Neural cell (in vitro differentiated cells): ENCODE measurements around the gene IER5L. TPM values are rescaled to one million over a fixed set of nuclear protein-coding genes. Genes with fewer than 3 reads are reported as not detected.
"Not testable (repeated sequence)": the region's sequence is repeated elsewhere in the genome, so short reads cannot be mapped to it uniquely, and the experiment has no call there.

Experiments
- H2AFZ ChIP-seq: fragments of 200-600, 300-800 bp; sonication (generic), shearing (Covaris generic); 2 replicates; pipeline ENCODE4 v1.6.0; 2014; ENCODE audit warnings: low read depth, mild to moderate bottlenecking, antibody characterized with exemption, low read length, moderate library complexity
- H3F3A ChIP-seq: fragments of 200-600 bp; shearing (Covaris generic); 2 replicates; pipeline ENCODE4 v1.6.1; 2016; ENCODE audit warnings: mild to moderate bottlenecking, moderate library complexity, mixed read lengths, antibody characterized with exemption, low read length; ENCODE audit not compliant: insufficient read depth, poor library complexity, severe bottlenecking
- H3K27ac ChIP-seq: fragments of 200-600, 300-800 bp; sonication (generic), shearing (Covaris generic); 2 replicates; pipeline ENCODE4 v1.5.1; 2014; ENCODE audit warnings: mild to moderate bottlenecking, low read length, moderate library complexity
- H3K27me3 ChIP-seq: fragments of 300-800, 200-600 bp; sonication (generic), shearing (Covaris generic); 2 replicates; pipeline ENCODE4 v1.6.0; 2014; ENCODE audit warnings: mild to moderate bottlenecking, low read depth, low read length, moderate library complexity; ENCODE audit not compliant: insufficient read depth
- H3K36me3 ChIP-seq: fragments of 300-800, 200-600 bp; sonication (generic), shearing (Covaris generic); 2 replicates; pipeline ENCODE4 v1.5.1; 2014; ENCODE audit warnings: mild to moderate bottlenecking, antibody characterized with exemption, low read length, moderate library complexity; ENCODE audit not compliant: insufficient read depth
- H3K4me2 ChIP-seq: fragments of 300-800, 200-600 bp; sonication (generic), shearing (Covaris generic); 2 replicates; pipeline ENCODE4 v1.6.0; 2014; ENCODE audit warnings: mild to moderate bottlenecking, low read length
- H3K4me3 ChIP-seq: fragments of 300-800, 200-600 bp; sonication (generic), shearing (Covaris generic); 2 replicates; pipeline ENCODE4 v1.5.1; 2014; ENCODE audit warnings: mild to moderate bottlenecking, low read length, moderate library complexity
- H3K79me2 ChIP-seq: fragments of 200-600 bp; shearing (Covaris generic); replicated peaks from 2 replicates; pipeline ENCODE4 v1.6.0; 2014; ENCODE audit warnings: mild to moderate bottlenecking, low read length, moderate library complexity; ENCODE audit not compliant: insufficient read depth
- H3K9ac ChIP-seq: fragments of 300-800, 200-600 bp; sonication (generic), shearing (Covaris generic); 2 replicates; pipeline ENCODE4 v1.6.1; 2016; ENCODE audit warnings: mild to moderate bottlenecking, low read length, mixed read lengths
- H3K9me2 ChIP-seq: fragments of 200-600 bp; shearing (Covaris generic); 2 replicates; pipeline ENCODE4 v1.6.1; 2016; ENCODE audit warnings: mild to moderate bottlenecking, low read length, mixed read lengths; ENCODE audit not compliant: insufficient read depth
- H3K9me3 ChIP-seq: fragments of 200-600, 300-800 bp; sonication (generic), shearing (Covaris generic); 2 replicates; pipeline ENCODE4 v1.6.1; 2016; ENCODE audit warnings: mild to moderate bottlenecking, mixed run types, low read length, moderate library complexity, mixed read lengths
- H4K20me1 ChIP-seq: fragments of 200-600 bp; shearing (Covaris generic); 2 replicates; pipeline ENCODE4 v1.6.1; 2016; ENCODE audit warnings: mild to moderate bottlenecking, mixed run types; ENCODE audit not compliant: insufficient read depth
- EP300 ChIP-seq: fragments of 450-650 bp; conservative IDR thresholded peaks from 2 replicates; pipeline ENCODE4 v1.6.1; 2014; ENCODE audit warnings: antibody characterized with exemption, mild to moderate bottlenecking, moderate library complexity; ENCODE audit not compliant: poor library complexity, severe bottlenecking
- EZH2 ChIP-seq: fragments of 200-600, 300-800 bp; shearing (Covaris generic), sonication (generic); IDR thresholded peaks from 2 replicates; pipeline ENCODE4 v1.6.1; 2014; ENCODE audit warnings: antibody characterized with exemption, low read length, borderline replicate concordance, mild to moderate bottlenecking; ENCODE audit not compliant: insufficient read depth, poor library complexity, severe bottlenecking
- MXI1 ChIP-seq: fragments of 450-650 bp; conservative IDR thresholded peaks from 2 replicates; pipeline ENCODE4 v1.6.1; 2014; ENCODE audit warnings: antibody characterized with exemption, mild to moderate bottlenecking; ENCODE audit not compliant: poor library complexity, severe bottlenecking
- POLR2AphosphoS5 ChIP-seq: IDR thresholded peaks from 2 replicates; pipeline ENCODE4 v1.6.1; 2012
- RAD21 ChIP-seq: fragments of 450-650 bp; conservative IDR thresholded peaks from 2 replicates; pipeline ENCODE4 v1.6.1; 2014; ENCODE audit warnings: antibody characterized with exemption, mild to moderate bottlenecking, moderate library complexity
- SMC3 ChIP-seq: fragments of 450-650 bp; conservative IDR thresholded peaks from 2 replicates; pipeline ENCODE4 v1.6.1; 2014; ENCODE audit warnings: antibody characterized with exemption, mild to moderate bottlenecking, moderate library complexity; ENCODE audit not compliant: poor library complexity
- TAF1 ChIP-seq: IDR thresholded peaks from 2 replicates; pipeline ENCODE4 v1.6.1; 2012; ENCODE audit warnings: low read depth
- polyA plus RNA-seq: library from polyadenylated mRNA; depleted of rRNA; stranded (reverse); fragments of >200 nt; gene quantifications from 2 replicates; pipeline ENCODE4 v1.2.3, GENCODE V29; 2014
- TF ChIP-seq, protein P1 (sequence below): fragments of 450-650 bp; IDR thresholded peaks from 2 replicates; pipeline ENCODE4 v1.5.1; 2014; ENCODE audit warnings: antibody characterized with exemption, mild to moderate bottlenecking, moderate library complexity; ENCODE audit not compliant: poor library complexity, severe bottlenecking
- TF ChIP-seq, protein P2 (sequence below): IDR thresholded peaks from 2 replicates; pipeline ENCODE4 v1.6.1; 2012; ENCODE audit warnings: borderline replicate concordance

The IER5L gene
- polyA plus RNA-seq, 1 donor from 2014 or later, result 20.8 TPM

DNA sequence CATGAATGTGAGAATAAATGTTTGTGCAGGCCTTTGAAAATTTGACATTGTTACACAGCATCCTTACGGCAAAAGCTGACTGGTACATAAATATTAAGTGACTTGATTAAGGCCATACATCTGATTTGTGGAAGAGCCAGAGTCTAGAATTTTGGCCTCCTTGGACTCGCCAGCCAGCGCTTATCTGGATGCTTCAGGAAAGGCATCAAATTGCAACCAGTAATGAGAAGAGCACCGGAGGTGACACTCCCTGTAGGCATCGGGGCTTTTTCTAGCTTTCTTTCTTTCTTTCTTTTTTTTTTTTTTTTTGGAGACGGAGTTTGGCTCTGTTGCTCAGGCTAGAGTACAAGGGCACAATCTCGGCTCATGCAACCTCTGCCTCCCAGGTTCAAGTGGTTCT, 13.2 kb upstream of the IER5L start:
- no peaks in the 10 kb centered on the region for H3F3A ChIP-seq
- H3K9me2 ChIP-seq, result no peaks in the 10 kb centered on the region

GRCh38 chr9:129189971-129190370, 11.9 kb upstream of the IER5L start:
- not testable (repeated sequence) for H4K20me1 ChIP-seq, H3K9me3 ChIP-seq, H3K79me2 ChIP-seq, H3K36me3 ChIP-seq, H3K27me3 ChIP-seq, H3F3A ChIP-seq, H2AFZ ChIP-seq, H3K9me2 ChIP-seq, H3K4me3 ChIP-seq, H3K4me2 ChIP-seq, H3K9ac ChIP-seq, H3K27ac ChIP-seq

More for the DNA sequence above, 13.2 kb upstream of the IER5L start:
- no peak overlapping the region for H3K4me3 ChIP-seq
- H3K36me3 ChIP-seq, result no peaks in the 10 kb centered on the region
- H3K27me3 ChIP-seq, result no peaks in the 10 kb centered on the region
- no peak overlapping the region for H3K9ac ChIP-seq
- H3K4me2 ChIP-seq, result no peak overlapping the region
- H3K9me3 ChIP-seq, result no peaks in the 10 kb centered on the region
- no peaks in the 10 kb centered on the region for H4K20me1 ChIP-seq
- H2AFZ ChIP-seq, result no peak overlapping the region
- H3K27ac ChIP-seq, result no peak overlapping the region
- H3K79me2 ChIP-seq, result no peaks in the 10 kb centered on the region
- no peak for TF ChIP-seq SMC3
- no peak for TF ChIP-seq RAD21
- TF ChIP-seq EP300, result no peak
- TF ChIP-seq, protein P1, sequence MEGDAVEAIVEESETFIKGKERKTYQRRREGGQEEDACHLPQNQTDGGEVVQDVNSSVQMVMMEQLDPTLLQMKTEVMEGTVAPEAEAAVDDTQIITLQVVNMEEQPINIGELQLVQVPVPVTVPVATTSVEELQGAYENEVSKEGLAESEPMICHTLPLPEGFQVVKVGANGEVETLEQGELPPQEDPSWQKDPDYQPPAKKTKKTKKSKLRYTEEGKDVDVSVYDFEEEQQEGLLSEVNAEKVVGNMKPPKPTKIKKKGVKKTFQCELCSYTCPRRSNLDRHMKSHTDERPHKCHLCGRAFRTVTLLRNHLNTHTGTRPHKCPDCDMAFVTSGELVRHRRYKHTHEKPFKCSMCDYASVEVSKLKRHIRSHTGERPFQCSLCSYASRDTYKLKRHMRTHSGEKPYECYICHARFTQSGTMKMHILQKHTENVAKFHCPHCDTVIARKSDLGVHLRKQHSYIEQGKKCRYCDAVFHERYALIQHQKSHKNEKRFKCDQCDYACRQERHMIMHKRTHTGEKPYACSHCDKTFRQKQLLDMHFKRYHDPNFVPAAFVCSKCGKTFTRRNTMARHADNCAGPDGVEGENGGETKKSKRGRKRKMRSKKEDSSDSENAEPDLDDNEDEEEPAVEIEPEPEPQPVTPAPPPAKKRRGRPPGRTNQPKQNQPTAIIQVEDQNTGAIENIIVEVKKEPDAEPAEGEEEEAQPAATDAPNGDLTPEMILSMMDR, result no peak
- TF ChIP-seq EZH2, result no peak
- TF ChIP-seq TAF1, result no peak
- TF ChIP-seq MXI1, result no peak
- no peak for TF ChIP-seq POLR2AphosphoS5
- TF ChIP-seq, protein P2, sequence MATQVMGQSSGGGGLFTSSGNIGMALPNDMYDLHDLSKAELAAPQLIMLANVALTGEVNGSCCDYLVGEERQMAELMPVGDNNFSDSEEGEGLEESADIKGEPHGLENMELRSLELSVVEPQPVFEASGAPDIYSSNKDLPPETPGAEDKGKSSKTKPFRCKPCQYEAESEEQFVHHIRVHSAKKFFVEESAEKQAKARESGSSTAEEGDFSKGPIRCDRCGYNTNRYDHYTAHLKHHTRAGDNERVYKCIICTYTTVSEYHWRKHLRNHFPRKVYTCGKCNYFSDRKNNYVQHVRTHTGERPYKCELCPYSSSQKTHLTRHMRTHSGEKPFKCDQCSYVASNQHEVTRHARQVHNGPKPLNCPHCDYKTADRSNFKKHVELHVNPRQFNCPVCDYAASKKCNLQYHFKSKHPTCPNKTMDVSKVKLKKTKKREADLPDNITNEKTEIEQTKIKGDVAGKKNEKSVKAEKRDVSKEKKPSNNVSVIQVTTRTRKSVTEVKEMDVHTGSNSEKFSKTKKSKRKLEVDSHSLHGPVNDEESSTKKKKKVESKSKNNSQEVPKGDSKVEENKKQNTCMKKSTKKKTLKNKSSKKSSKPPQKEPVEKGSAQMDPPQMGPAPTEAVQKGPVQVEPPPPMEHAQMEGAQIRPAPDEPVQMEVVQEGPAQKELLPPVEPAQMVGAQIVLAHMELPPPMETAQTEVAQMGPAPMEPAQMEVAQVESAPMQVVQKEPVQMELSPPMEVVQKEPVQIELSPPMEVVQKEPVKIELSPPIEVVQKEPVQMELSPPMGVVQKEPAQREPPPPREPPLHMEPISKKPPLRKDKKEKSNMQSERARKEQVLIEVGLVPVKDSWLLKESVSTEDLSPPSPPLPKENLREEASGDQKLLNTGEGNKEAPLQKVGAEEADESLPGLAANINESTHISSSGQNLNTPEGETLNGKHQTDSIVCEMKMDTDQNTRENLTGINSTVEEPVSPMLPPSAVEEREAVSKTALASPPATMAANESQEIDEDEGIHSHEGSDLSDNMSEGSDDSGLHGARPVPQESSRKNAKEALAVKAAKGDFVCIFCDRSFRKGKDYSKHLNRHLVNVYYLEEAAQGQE, result no peak

DNA sequence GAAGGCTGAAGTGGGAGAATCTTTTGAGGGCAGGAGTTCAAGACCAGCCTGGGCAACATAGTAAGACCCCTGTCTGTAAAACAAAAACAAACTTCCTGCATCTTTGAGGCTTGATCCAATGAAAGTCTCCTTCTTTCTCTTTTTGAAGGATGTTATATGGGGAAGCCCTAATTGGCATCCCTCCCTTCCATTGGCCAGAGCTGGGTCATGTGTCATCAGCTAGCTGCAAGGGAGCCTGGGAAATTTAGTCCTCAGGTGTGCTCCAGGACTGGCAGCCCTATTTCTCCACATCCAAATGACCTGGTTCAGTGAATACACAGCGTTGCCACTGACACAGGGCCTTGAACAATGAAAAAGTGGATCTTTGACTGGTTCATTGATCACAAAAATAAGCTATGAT, 9.0 kb upstream of the IER5L start:
- Histone ChIP-seq H3K36me3 (no peaks in the 10 kb centered on the region), H3K4me2 (no peak overlapping the region), H3K9me2 (no peaks in the 10 kb centered on the region), H3K4me3 (no peak overlapping the region), H3K9me3 (no peaks in the 10 kb centered on the region), H4K20me1 (no peaks in the 10 kb centered on the region), H2AFZ (no peak overlapping the region), H3K9ac (no peak overlapping the region), H3F3A (no peaks in the 10 kb centered on the region), H3K27me3 (no peaks in the 10 kb centered on the region), H3K27ac (no peak overlapping the region), H3K79me2 (no peaks in the 10 kb centered on the region)
- no peak for TF ChIP-seq MXI1
